Stomach (tissue), 9 donors: ENCODE data around the gene CCDC86. TPM values are rescaled to one million over a fixed set of nuclear protein-coding genes. Genes with fewer than 3 reads are reported as not detected.

ENCODE experiments used
- DNase-seq, 2 donors: peaks; one replicate each; pipeline versions ENCODE4 v3.0.0 to v3.0.0-alpha.2; 2013 to 2019
- H3K27ac ChIP-seq, 5 donors: fragments of 200-600 bp in 4 of 5; sonication (generic) in 4 of 5; one replicate each; pipeline ENCODE4 v1.5.1; 2013 to 2019; ENCODE audit warnings: mild to moderate bottlenecking in 1 of 5, moderate library complexity in 1 of 5
- H3K27me3 ChIP-seq, 3 donors: fragments of 200-600 bp; sonication (generic); one replicate each; pipeline ENCODE4 v1.5.1; 2017 to 2019; ENCODE audit warnings: mixed run types in 1 of 3
- H3K36me3 ChIP-seq, 4 donors: fragments of 200-600 bp; sonication (generic); 1 replicate in 3 of 4; 2 replicates in 1 of 4; pipeline ENCODE4 v1.5.1; 2016 to 2019
- H3K4me1 ChIP-seq, 4 donors: fragments of 200-600 bp; sonication (generic); one replicate each; pipeline ENCODE4 v1.5.1; 2016 to 2019
- H3K4me3 ChIP-seq, 4 donors: fragments of 200-600 bp; sonication (generic) in 3 of 4; one replicate each; pipeline ENCODE4 v1.5.1; 2016 to 2019; ENCODE audit warnings: mild to moderate bottlenecking in 1 of 4
- H3K9me3 ChIP-seq, 4 donors: fragments of 200-600 bp; sonication (generic); one replicate each; pipeline ENCODE4 v1.5.1; 2016 to 2019
- CTCF ChIP-seq, 7 experiments: fragments of 450-650 bp in 4 of 7; fragments of 200-600 bp in 3 of 7; sonication (generic) in 3 of 7; IDR thresholded peaks; one replicate each; pipeline ENCODE4 v1.5.1; 2016 to 2019; ENCODE audit warnings: antibody characterized with exemption in 7 of 7, control low read depth in 2 of 7, mild to moderate bottlenecking in 1 of 7
- EP300 ChIP-seq: sonication (generic); formaldehyde crosslinking; IDR thresholded peaks from one replicate; pipeline ENCODE4 v1.6.1; 2017; ENCODE audit warnings: antibody characterized with exemption
- POLR2A ChIP-seq, 4 donors: fragments of 450-650 bp; IDR thresholded peaks; one replicate each; pipeline ENCODE4 v1.6.1; 2016; ENCODE audit warnings: antibody characterized with exemption in 4 of 4, control low read depth in 2 of 4, mild to moderate bottlenecking in 1 of 4, moderate library complexity in 1 of 4
- POLR2AphosphoS5 ChIP-seq, 3 donors: sonication (generic); formaldehyde crosslinking; IDR thresholded peaks; one replicate each; pipeline ENCODE4 v1.6.1; 2016; ENCODE audit warnings: antibody characterized with exemption in 3 of 3
- WGBS, 5 donors: extraction: QIAGEN DNeasy Blood & Tissue Kit in 3 of 5; methylation state at CpG; one replicate each; pipeline versions ENCODE4 v1.1.5 to v1.1.7; 2013 to 2018; 5-methylcytosine and 5-hydroxymethylcytosine counted together
- intact Hi-C: fragments of 100-400 bp; cut with DNase I; formaldehyde crosslinking; loops from one replicate; pipeline ENCODE4 v1.15.1; 2023; ENCODE audit warnings: low total_unique reads
- polyA plus RNA-seq, 3 donors: library from polyadenylated mRNA; stranded (reverse); fragments of 200-250 nt; gene quantifications; one replicate each; pipeline ENCODE4 v1.2.3, GENCODE V29; 2013
- total RNA-seq, 5 donors: library from RNA; depleted of rRNA; stranded (reverse); fragments of >200 nt; gene quantifications; one replicate each; pipeline versions ENCODE4 v1.1.0 to v1.2.3, GENCODE V29; 2014 to 2016
- donor health status: healthy with polysubstance abuse.
- donor health status: Bipolar disorder and iron deficiency.
- donor health status: healthy.

Gene CCDC86
- total and polyA plus RNA-seq, 8 donors = 7.0 to 37.9 (median 16.2) TPM

- intact Hi-C loops = no loop called here
- no peak for TF ChIP-seq POLR2A (IDR thresholded peaks at IDR 0.05)
- TF ChIP-seq EP300 = no peak
- Histone ChIP-seq H3K27me3 (peaks cover 0 to 7% (median 0%) of the 10 kb centered on the region in 3 donors), H3K36me3 (peaks cover 29 to 74% (median 54%) of the 10 kb centered on the region in 4 donors), H3K27ac (no peak overlapping the region), H3K9me3 (no peaks in the 10 kb centered on the region), H3K4me1 (peaks cover 24 to 47% (median 35%) of the 10 kb centered on the region in 4 donors), H3K4me3 (no peak overlapping the region)
- DNase-seq = no peak
- WGBS, 5 donors = 78 to 95% (median 82%) methylated on average over 8 to 10 of the region's 10 CpGs
These were observed 6.8 kb downstream of the CCDC86 start for GRCh38 chr11:60848714-60849151.

GRCh38 chr11:60849641-60850520 is 8.0 kb downstream of the CCDC86 start:
- no peak for TF ChIP-seq CTCF (IDR thresholded peaks at IDR 0.05)
- TF ChIP-seq EP300 = no peak
- intact Hi-C loops = no loop called here
- peaks cover 0 to 7% (median 0%) of the 10 kb centered on the region in 3 donors for H3K27me3 ChIP-seq
- peaks cover 29 to 74% (median 54%) of the 10 kb centered on the region in 4 donors for H3K36me3 ChIP-seq
- no peak overlapping the region for H3K27ac ChIP-seq
- no peak overlapping the region for H3K4me3 ChIP-seq
- no peak for DNase-seq
- H3K9me3 ChIP-seq = no peaks in the 10 kb centered on the region
- peaks cover 13 to 35% (median 25%) of the 10 kb centered on the region in 4 donors for H3K4me1 ChIP-seq
- 87 to 92% (median 90%) methylated on average over 25 to 29 of the region's 29 CpGs for WGBS, 5 donors

GRCh38 chr11:60851327-60852104 is 9.6 kb downstream of the CCDC86 start:
- peaks cover 29 to 62% (median 54%) of the 10 kb centered on the region in 4 donors for H3K36me3 ChIP-seq
- no peak for DNase-seq
- WGBS, 5 donors = 82 to 88% (median 86%) methylated on average over 17 of the region's 17 CpGs
- no peaks in the 10 kb centered on the region for H3K9me3 ChIP-seq
- intact Hi-C loops = no loop called here
- no peak for TF ChIP-seq CTCF (IDR thresholded peaks at IDR 0.05)
- H3K27me3 ChIP-seq = peaks cover 0 to 11% (median 0%) of the 10 kb centered on the region in 3 donors
- peak overlapping the region; percentile 32 to 45 (median 40) for H3K4me3 ChIP-seq
- H3K27ac ChIP-seq = peak overlapping the region; percentile 74 to 84 (median 81)
- peaks cover 11 to 27% (median 14%) of the 10 kb centered on the region in 4 donors for H3K4me1 ChIP-seq

GRCh38 chr11:60852117-60852981 is 10.4 kb downstream of the CCDC86 start:
- peaks cover 0 to 11% (median 0%) of the 10 kb centered on the region in 3 donors for H3K27me3 ChIP-seq
- no peaks in the 10 kb centered on the region for H3K9me3 ChIP-seq
- peak; percentile 71 to 81 for DNase-seq
- peaks cover 11 to 27% (median 14%) of the 10 kb centered on the region in 4 donors for H3K4me1 ChIP-seq
- peak overlapping the region; percentile 32 to 45 (median 40) for H3K4me3 ChIP-seq
- TF ChIP-seq POLR2AphosphoS5 (IDR thresholded peaks at IDR 0.05) = peak in 1 of 3 donors; percentile 10
- no peak for TF ChIP-seq POLR2A (IDR thresholded peaks at IDR 0.05)
- H3K27ac ChIP-seq = peak overlapping the region; percentile 74 to 84 (median 81)
- 24 to 54% (median 33%) methylated on average over 39 to 78 of the region's 78 CpGs for WGBS, 5 donors
- peaks cover 29 to 60% (median 51%) of the 10 kb centered on the region in 4 donors for H3K36me3 ChIP-seq
- intact Hi-C loops = no loop called here
